ENCODE data around the gene FCER2. TPM values are rescaled to one million over a fixed set of nuclear protein-coding genes. Genes with fewer than 3 reads are reported as not detected.

FCER2 gene
- total RNA-seq, 6 experiments from 2014 or later: not detected

DNA sequence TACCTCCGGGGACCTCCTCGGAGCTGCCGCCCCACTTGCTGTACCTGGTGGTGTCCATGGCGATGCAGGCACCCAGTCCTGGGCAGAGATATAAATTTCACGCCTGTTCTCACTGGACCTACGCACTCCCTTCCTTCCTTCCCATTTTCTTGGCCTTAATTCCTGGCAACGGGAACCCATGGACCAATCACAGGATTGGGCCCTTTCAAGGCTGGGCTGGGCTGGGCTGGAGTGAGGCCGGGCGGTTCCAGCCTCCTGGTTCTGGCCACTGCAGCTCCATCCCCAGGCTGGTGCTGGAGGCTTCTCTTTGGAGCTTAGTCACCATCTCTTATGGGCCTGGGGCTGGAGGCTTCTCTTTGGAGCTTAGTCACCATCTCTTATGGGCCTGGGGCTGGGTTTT is 30.1 kb upstream of the FCER2 start, which contains the start of gene CLEC4G:
Gene CLEC4G, minus strand, starts transcription at position 66 of the 400 bp plus-strand sequence. Its CDS starts 8 bp downstream, at position 58.
- Mint-ChIP-seq H3K9me3 (no peaks in the 10 kb centered on the region; the same call in 1 of the 2 replicates), H3K36me3 (ENCODE audit: low read depth) (no peaks in the 10 kb centered on the region), H3K27ac (no peak within 1 kb of the TSS), H3K4me3 (no peak within 1 kb of the TSS), H3K4me1 (ENCODE audit: low read depth) (no peaks in the 10 kb centered on the region), H3K27me3 (ENCODE audit: insufficient read depth) (peaks cover 27% of the 10 kb centered on the region)
- TF ChIP-seq, protein P1, sequence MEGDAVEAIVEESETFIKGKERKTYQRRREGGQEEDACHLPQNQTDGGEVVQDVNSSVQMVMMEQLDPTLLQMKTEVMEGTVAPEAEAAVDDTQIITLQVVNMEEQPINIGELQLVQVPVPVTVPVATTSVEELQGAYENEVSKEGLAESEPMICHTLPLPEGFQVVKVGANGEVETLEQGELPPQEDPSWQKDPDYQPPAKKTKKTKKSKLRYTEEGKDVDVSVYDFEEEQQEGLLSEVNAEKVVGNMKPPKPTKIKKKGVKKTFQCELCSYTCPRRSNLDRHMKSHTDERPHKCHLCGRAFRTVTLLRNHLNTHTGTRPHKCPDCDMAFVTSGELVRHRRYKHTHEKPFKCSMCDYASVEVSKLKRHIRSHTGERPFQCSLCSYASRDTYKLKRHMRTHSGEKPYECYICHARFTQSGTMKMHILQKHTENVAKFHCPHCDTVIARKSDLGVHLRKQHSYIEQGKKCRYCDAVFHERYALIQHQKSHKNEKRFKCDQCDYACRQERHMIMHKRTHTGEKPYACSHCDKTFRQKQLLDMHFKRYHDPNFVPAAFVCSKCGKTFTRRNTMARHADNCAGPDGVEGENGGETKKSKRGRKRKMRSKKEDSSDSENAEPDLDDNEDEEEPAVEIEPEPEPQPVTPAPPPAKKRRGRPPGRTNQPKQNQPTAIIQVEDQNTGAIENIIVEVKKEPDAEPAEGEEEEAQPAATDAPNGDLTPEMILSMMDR (IDR thresholded peaks at IDR 0.05): no peak
- no peak for DNase-seq

DNA sequence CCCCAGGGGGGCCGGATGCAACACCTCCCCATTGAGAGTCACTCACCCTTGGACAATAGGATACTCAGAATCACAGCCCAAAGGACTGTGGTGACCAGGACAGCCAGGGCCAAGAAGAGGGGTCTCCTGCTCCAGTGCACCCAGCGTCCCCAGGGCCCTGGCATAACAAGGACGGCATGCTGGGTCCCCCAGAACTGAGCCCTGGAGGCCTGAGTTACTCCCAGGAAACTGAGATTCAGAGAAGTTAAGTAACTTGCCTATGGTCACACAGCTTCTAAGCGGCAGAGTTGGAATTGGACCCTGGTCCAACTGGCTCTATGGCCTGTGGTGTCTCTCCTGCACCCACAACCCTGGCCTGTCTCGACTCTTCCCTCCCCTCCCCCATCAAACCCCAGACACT is 29.7 kb upstream of the FCER2 start:
- TF ChIP-seq, protein P1 (IDR thresholded peaks at IDR 0.05): no peak
- H3K4me1 Mint-ChIP-seq (ENCODE audit: low read depth): no peaks in the 10 kb centered on the region
- no peak for DNase-seq
- H3K27me3 Mint-ChIP-seq (ENCODE audit: insufficient read depth): peaks cover 28% of the 10 kb centered on the region
- H3K4me3 Mint-ChIP-seq: no peak overlapping the region
- H3K27ac Mint-ChIP-seq: no peak overlapping the region
- H3K36me3 Mint-ChIP-seq (ENCODE audit: low read depth): no peaks in the 10 kb centered on the region
- no peaks in the 10 kb centered on the region; the same call in 1 of the 2 replicates for H3K9me3 Mint-ChIP-seq

DNA sequence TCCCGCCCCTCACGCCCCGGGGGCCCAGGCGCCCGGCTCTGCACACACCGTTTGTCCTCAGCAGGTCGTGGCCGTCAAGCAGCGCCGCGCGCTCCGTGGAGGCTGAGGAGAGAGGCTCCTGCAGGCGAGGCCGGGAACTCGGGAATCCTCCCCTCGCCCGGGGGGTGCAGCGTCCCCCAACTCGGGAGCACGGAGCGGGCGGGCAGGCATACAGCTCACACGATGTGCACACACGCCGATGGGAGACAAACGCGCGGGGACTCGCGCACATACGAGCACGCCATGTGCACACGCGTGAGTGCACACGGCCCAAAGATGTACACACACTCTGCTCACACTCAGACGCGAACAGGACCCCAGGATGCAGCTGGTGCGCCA is 29.3 kb upstream of the FCER2 start:
- TF ChIP-seq, protein P1 (IDR thresholded peaks at IDR 0.05): no peak
- H3K4me1 Mint-ChIP-seq (ENCODE audit: low read depth): no peaks in the 10 kb centered on the region
- no peak for DNase-seq
- peaks cover 27% of the 10 kb centered on the region for H3K27me3 Mint-ChIP-seq (ENCODE audit: insufficient read depth)
- no peaks in the 10 kb centered on the region; the same call in 1 of the 2 replicates for H3K9me3 Mint-ChIP-seq
- no peak overlapping the region for H3K27ac Mint-ChIP-seq
- H3K36me3 Mint-ChIP-seq (ENCODE audit: low read depth): no peaks in the 10 kb centered on the region
- H3K4me3 Mint-ChIP-seq: no peak overlapping the region

DNA sequence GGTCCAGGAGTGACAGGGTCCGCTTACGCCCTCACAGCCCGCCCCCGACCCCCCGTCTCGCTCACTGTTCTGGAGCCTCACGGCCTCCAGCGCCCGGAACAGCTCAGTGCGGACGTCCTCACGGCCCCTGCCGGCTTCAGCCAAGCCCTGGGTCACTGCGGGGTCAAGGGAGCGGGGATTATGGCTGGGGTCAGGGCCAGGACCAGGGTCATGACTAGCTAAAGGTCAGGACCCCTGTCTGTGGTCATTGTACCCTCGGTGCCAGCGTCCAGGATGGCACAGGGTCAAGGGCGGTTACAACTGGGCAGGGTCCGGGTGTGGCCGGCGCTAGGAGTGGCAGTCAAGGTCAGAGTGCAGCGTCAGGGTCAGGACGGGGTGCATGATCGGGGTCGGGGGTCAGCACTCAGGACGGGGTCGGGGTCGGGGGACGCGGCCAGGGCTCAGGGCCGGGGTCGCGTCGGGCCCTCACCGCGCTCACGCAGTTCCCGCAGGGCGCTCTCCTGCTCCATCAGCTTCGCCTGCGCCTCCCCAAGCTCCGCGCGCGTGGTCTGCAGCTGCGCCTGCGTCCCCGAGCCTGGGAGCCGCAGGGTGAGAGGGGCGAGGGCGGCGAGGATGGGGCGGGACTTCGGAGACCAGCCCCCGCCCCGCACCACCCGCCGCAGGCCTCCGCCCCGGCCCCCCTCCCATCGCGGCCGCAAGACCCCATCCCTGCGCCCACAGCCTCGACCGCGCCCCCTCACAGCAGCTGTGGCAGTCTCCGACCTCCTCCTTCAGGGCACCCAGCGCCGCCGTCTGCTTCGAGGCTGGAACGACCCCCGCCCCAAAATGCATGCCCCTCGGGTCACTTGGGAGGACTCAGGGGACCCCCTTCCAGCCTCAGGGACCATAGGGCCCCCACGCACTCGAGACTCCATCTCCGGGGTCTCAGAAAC is 28.6 kb upstream of the FCER2 start:
- Mint-ChIP-seq H3K4me1 (ENCODE audit: low read depth) (no peaks in the 10 kb centered on the region), H3K27me3 (ENCODE audit: insufficient read depth) (peaks cover 27% of the 10 kb centered on the region), H3K36me3 (ENCODE audit: low read depth) (no peaks in the 10 kb centered on the region), H3K4me3 (no peak overlapping the region), H3K27ac (no peak overlapping the region), H3K9me3 (no peaks in the 10 kb centered on the region; the same call in 1 of the 2 replicates)
- no peak for DNase-seq
- TF ChIP-seq, protein P1 (IDR thresholded peaks at IDR 0.05): no peak

DNA sequence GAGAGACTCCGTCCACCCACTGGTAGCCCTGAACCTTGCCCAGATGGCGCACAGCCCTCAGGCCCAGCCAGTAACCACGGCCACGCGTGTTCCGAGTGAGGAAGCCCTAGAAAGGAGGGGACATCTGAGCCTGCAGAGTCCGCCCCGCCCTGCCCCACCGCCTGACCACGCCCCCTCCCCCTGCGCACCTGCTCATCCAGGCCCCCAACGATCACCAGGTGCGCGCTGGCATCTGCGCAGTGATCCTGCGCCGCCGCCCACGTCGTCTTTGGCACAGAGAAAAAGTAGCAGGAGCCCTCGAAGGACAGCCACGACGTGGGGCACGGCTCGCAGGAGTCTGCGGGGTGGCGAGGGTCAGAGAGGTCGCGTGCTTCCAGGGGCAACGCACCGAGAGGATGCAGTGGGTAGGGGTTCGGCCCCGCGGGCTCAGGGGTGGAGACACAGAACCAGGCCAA is 27.9 kb upstream of the FCER2 start:
- H3K36me3 Mint-ChIP-seq (ENCODE audit: low read depth): no peaks in the 10 kb centered on the region
- no peak for DNase-seq
- H3K27ac Mint-ChIP-seq: no peak overlapping the region
- H3K4me1 Mint-ChIP-seq (ENCODE audit: low read depth): no peaks in the 10 kb centered on the region
- TF ChIP-seq, protein P1 (IDR thresholded peaks at IDR 0.05): no peak
- no peak overlapping the region for H3K4me3 Mint-ChIP-seq
- no peaks in the 10 kb centered on the region; the same call in 1 of the 2 replicates for H3K9me3 Mint-ChIP-seq
- peaks cover 32% of the 10 kb centered on the region for H3K27me3 Mint-ChIP-seq (ENCODE audit: insufficient read depth)
